ENCODE results near the gene LRRN1. TPM values are rescaled to one million over a fixed set of nuclear protein-coding genes. Genes with fewer than 3 reads are reported as not detected.

LRRN1 gene
- total RNA-seq, 3 donors from 2014 or later = 0.32 to 18.9 (median 4.3) TPM

DNA sequence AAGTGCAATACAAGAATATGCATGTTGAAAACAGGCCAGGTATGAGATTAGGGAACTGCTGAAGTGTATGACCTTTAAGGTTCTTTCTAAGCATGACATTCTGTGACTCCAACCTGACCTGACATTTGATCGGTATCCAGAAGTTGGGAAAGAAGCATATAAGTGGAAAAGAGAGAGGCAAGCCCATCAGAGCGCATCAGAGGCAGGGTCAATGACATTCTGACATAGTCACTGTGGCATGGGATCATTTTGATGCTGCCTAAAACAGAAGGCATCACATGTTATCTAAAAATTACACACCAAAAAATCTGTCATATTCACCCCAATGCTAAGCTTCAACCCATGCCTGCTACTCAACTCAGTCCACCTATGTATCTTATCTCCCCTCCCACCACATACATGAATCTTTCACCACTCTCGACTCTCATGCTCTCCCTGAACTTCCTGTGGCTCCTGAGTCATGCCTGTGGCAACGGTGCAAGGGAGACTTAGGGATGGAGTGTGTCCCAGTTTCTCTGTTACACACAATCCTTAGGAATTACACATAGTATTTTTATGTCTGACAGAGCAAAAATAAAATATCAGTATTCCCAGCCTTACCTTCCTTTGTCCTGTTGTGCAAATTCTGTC is 20.5 kb upstream of the LRRN1 start:
- no peak overlapping the region for H3K27ac ChIP-seq
- no peak for TF ChIP-seq POLR2A (IDR thresholded peaks at IDR 0.05)
- TF ChIP-seq, protein P1, sequence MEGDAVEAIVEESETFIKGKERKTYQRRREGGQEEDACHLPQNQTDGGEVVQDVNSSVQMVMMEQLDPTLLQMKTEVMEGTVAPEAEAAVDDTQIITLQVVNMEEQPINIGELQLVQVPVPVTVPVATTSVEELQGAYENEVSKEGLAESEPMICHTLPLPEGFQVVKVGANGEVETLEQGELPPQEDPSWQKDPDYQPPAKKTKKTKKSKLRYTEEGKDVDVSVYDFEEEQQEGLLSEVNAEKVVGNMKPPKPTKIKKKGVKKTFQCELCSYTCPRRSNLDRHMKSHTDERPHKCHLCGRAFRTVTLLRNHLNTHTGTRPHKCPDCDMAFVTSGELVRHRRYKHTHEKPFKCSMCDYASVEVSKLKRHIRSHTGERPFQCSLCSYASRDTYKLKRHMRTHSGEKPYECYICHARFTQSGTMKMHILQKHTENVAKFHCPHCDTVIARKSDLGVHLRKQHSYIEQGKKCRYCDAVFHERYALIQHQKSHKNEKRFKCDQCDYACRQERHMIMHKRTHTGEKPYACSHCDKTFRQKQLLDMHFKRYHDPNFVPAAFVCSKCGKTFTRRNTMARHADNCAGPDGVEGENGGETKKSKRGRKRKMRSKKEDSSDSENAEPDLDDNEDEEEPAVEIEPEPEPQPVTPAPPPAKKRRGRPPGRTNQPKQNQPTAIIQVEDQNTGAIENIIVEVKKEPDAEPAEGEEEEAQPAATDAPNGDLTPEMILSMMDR (IDR thresholded peaks at IDR 0.05) = no peak
- no peak for TF ChIP-seq POLR2AphosphoS5 (IDR thresholded peaks at IDR 0.05)
- intact Hi-C loops (cut with DNase I; ENCODE audit: low total_unique reads) = no loop called here

DNA sequence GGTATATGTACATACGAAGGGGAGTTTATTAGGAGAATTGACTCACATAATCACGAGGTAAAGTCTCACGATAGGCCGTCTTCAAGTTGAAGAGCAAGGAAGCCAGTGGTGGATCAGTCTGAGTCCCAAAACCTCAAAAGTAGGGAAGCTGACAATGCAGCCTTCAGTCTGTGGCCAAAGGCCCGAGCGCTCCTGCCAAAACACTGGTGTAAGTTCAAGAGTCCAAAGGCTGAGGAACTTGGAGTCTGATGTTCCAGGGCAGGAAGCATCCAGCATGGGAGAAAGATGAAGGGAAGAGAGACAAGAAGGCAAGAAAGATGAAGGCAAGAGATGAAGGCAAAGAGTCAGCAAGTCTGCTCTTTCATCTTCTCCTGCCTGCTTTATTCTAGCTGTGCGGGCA is 16.8 kb upstream of the LRRN1 start:
- Histone ChIP-seq H3K27ac (no peak overlapping the region), H3K4me1 (no peaks in the 10 kb centered on the region), H3K36me3 (no peaks in the 10 kb centered on the region), H3K9me3 (no peaks in the 10 kb centered on the region), H3K4me3 (no peak overlapping the region), H3K27me3 (no peaks in the 10 kb centered on the region)
- TF ChIP-seq, protein P1 (IDR thresholded peaks at IDR 0.05) = no peak
- TF ChIP-seq POLR2A (IDR thresholded peaks at IDR 0.05) (no peak), POLR2AphosphoS5 (IDR thresholded peaks at IDR 0.05) (no peak)
- intact Hi-C loops (cut with DNase I; ENCODE audit: low total_unique reads) = no loop called here
- DNase-seq (ENCODE audit: low spot score in 2 of 2) = no peak

More for the DNA sequence above, 20.5 kb upstream of the LRRN1 start:
- Histone ChIP-seq H3K4me1 (no peaks in the 10 kb centered on the region), H3K36me3 (no peaks in the 10 kb centered on the region), H3K9me3 (peaks cover 0 to 16% of the 10 kb centered on the region in 2 donors), H3K4me3 (no peak overlapping the region), H3K27me3 (no peaks in the 10 kb centered on the region)
- no peak for DNase-seq (ENCODE audit: low spot score in 2 of 2)

DNA sequence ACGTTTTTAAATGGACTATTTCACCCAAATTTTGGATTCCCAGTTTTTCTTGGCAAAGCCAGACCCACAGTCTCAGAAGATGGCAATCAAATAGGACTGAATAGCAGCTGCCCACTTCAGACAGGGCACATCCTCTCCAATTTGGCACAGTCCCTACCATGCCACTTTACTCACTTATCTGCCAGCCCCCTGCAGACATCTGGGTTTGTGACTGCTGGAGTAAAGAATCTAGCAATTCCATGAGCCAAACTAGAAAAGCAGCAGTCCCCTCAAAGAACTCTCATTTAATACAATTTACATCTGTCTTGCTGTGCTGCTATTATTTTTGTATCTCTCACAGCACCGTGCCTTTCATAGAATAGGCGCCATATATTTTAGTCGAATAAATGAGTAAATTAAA is 16.0 kb upstream of the LRRN1 start:
- DNase-seq (ENCODE audit: low spot score in 2 of 2) = no peak
- H3K4me1 ChIP-seq = no peaks in the 10 kb centered on the region
- no peaks in the 10 kb centered on the region for H3K9me3 ChIP-seq
- intact Hi-C loops (cut with DNase I; ENCODE audit: low total_unique reads) = no loop called here
- TF ChIP-seq POLR2AphosphoS5 (IDR thresholded peaks at IDR 0.05) = no peak
- no peak for TF ChIP-seq POLR2A (IDR thresholded peaks at IDR 0.05)
- TF ChIP-seq, protein P1 (IDR thresholded peaks at IDR 0.05) = no peak
- no peak overlapping the region for H3K4me3 ChIP-seq
- H3K27ac ChIP-seq = no peak overlapping the region
- no peaks in the 10 kb centered on the region for H3K36me3 ChIP-seq
- no peaks in the 10 kb centered on the region for H3K27me3 ChIP-seq

DNA sequence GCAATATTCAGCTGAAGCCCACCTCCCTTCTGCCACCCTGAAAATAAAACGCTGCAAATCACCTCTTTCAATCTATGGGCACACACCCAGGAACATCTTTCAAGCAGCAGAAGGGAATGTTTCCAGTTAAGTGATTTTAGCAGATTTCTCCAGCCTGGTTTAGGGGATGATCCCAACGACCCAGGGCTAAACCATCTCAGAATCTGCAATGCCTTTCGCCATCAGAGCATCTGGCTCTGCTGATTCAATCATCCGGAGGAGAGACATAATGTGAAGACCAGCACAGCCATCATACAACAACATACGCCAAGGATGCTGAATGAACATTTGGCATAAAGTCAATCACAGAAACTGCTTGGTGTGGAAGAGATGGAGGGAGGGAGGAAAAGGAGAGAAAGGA is 15.5 kb upstream of the LRRN1 start:
- no peak for DNase-seq (ENCODE audit: low spot score in 2 of 2)
- intact Hi-C loops (cut with DNase I; ENCODE audit: low total_unique reads) = no loop called here
- no peaks in the 10 kb centered on the region for H3K9me3 ChIP-seq
- no peaks in the 10 kb centered on the region for H3K36me3 ChIP-seq
- TF ChIP-seq POLR2A (IDR thresholded peaks at IDR 0.05) = no peak
- TF ChIP-seq, protein P1 (IDR thresholded peaks at IDR 0.05) = no peak
- TF ChIP-seq POLR2AphosphoS5 (IDR thresholded peaks at IDR 0.05) = no peak
- H3K27ac ChIP-seq = no peak overlapping the region
- no peaks in the 10 kb centered on the region for H3K27me3 ChIP-seq
- H3K4me3 ChIP-seq = no peak overlapping the region
- H3K4me1 ChIP-seq = no peaks in the 10 kb centered on the region

DNA sequence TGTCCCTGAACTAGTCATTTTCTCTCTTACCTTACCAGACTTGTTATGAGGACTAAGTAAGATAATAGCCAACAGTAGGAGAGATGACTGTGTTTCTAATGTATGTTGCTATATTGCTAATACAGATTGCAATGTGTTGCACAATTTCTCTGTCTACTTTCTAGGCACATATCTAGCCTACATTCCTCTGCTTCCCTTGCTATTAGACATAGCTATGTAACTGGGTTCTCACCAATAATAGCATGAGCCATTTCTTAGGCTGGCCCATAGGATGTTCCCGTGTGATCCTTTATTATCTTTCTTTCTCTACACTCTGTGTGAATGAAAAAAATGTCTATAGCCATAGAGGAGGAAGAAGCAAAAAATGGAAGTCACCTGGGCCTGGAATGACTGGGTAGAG is 6.8 kb upstream of the LRRN1 start:
- Histone ChIP-seq H3K4me3 (no peak overlapping the region), H3K9me3 (no peaks in the 10 kb centered on the region), H3K36me3 (no peaks in the 10 kb centered on the region), H3K27me3 (no peaks in the 10 kb centered on the region), H3K4me1 (no peaks in the 10 kb centered on the region), H3K27ac (no peak overlapping the region)
- no peak for DNase-seq (ENCODE audit: low spot score in 2 of 2)
- intact Hi-C loops (cut with DNase I; ENCODE audit: low total_unique reads) = no loop called here
- TF ChIP-seq POLR2A (IDR thresholded peaks at IDR 0.05) (no peak), POLR2AphosphoS5 (IDR thresholded peaks at IDR 0.05) (no peak)
- TF ChIP-seq, protein P1 (IDR thresholded peaks at IDR 0.05) = no peak
